Hepatocyte (in vitro differentiated cells): ENCODE data around the gene FRMD3.

Experiments used
- CTCF ChIP-seq: fragments of 200-600 bp; sonication (generic); IDR thresholded peaks from 2 replicates; pipeline ENCODE4 v1.5.1; 2016; ENCODE audit warnings: antibody characterized with exemption, mild to moderate bottlenecking; ENCODE audit not compliant: poor library complexity
- EZH2 ChIP-seq: fragments of 200-600 bp; sonication (generic); IDR thresholded peaks from 2 replicates; pipeline ENCODE4 v1.6.1; 2016; ENCODE audit warnings: antibody characterized with exemption, mild to moderate bottlenecking, borderline replicate concordance

DNA sequence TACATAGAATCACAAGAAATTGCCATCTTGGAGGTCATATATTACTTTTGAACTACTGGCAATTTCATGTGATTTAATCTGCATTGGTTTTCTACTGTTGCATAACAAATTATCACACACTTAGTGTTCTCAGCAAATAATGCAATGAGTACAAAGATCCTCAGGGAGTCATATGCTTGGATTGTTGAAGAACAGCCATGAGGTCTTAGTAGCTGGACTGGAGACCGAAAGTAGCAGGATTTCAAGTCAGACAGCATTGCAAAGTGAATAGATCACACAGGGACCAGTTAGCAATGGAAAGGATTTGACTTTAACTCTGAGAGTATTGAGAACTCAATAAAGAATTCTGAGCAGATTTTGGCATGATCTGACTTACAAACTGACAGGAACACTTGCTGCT lies 32.2 kb upstream of the FRMD3 start:
- TF ChIP-seq EZH2 (no peak), CTCF (no peak)
